ENCODE measurements around the gene CXXC1.

DNA sequence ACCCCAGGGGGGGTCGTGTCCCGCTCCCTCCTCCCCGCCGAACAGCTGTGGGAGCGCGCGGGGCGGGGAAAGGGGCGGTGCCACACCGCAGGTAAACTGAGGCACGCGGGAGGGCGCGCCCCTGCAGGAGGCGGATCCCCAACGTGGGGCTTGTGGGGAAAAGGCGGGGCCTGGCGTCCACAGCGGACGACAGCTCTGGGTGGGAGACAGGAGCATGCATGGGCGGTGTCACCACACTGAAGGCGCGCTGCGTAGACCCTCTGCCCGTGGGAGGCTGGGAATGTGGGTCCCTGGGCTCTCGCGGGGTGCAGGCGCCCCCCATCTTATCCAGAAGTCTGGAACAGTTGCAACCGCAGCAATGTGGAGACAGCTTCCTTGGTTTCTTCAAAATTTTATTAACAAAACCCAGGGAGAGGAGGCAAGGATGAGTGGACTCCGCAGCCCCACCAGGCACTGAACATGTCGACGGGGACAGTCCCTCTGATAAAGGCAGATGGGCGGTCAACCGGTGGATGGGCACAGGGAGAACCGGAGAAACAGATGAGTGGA lies 5.4 kb downstream of the CXXC1 start:
- TF ChIP-seq, protein P1, sequence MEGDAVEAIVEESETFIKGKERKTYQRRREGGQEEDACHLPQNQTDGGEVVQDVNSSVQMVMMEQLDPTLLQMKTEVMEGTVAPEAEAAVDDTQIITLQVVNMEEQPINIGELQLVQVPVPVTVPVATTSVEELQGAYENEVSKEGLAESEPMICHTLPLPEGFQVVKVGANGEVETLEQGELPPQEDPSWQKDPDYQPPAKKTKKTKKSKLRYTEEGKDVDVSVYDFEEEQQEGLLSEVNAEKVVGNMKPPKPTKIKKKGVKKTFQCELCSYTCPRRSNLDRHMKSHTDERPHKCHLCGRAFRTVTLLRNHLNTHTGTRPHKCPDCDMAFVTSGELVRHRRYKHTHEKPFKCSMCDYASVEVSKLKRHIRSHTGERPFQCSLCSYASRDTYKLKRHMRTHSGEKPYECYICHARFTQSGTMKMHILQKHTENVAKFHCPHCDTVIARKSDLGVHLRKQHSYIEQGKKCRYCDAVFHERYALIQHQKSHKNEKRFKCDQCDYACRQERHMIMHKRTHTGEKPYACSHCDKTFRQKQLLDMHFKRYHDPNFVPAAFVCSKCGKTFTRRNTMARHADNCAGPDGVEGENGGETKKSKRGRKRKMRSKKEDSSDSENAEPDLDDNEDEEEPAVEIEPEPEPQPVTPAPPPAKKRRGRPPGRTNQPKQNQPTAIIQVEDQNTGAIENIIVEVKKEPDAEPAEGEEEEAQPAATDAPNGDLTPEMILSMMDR (IDR thresholded peaks at IDR 0.05; ENCODE audit: insufficient read depth, low read depth, low read length), result no peak
- TF ChIP-seq EZH2 (IDR thresholded peaks at IDR 0.05; ENCODE audit: insufficient read depth, low read length), result no peak

All from astrocyte (in vitro differentiated cells and primary cell).